A549 (cell line): ENCODE measurements around the gene MTFMT.

Source experiments
- CTCF ChIP-seq: fragments of >200 bp; sonication (Bioruptor Twin); formaldehyde crosslinking; IDR thresholded peaks from 3 replicates; pipeline ENCODE4 v1.5.1; 2016
- ELK1 ChIP-seq: fragments of 150-350 bp; IDR thresholded peaks from 2 replicates; pipeline ENCODE4 v1.6.1; 2014; ENCODE audit warnings: low read depth, mild to moderate bottlenecking, low read length
- POLR2A ChIP-seq: IDR thresholded peaks from 2 replicates; pipeline ENCODE4 v1.6.1; 2012; ENCODE audit warnings: mild to moderate bottlenecking, low read length
- SREBF2 ChIP-seq: fragments of 450-650 bp; IDR thresholded peaks from 2 replicates; pipeline ENCODE4 v1.6.1; 2014; ENCODE audit warnings: mild to moderate bottlenecking, moderate library complexity
- TF ChIP-seq, protein P1 (sequence below): fragments of 200-600 bp; sonication (generic); IDR thresholded peaks from 2 replicates; pipeline ENCODE4 v1.6.1; 2016; ENCODE audit warnings: antibody characterized with exemption, mild to moderate bottlenecking, moderate library complexity
- TF ChIP-seq, protein P2 (sequence below): IDR thresholded peaks from 2 replicates; pipeline ENCODE4 v1.6.1; 2012

DNA sequence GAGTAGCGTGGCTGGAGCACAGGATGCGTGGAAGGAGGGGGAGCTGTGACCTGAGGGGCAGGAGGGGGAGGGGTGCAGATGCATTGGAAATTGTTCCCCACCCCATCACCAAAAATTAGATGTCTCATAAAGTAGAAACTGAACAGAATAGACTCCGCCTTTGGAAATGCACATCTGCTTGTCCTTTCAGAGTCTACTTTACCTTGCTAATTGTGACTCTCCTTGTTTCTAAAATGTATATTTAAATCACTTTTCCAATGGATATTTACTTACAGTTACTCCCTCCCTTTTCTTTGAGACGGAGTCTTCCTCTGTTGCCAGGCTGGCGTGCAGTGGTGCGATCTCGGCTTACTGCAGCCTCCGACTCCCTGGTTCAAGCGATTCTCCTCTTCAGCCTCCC lies 70.3 kb downstream of the MTFMT start:
- TF ChIP-seq, protein P1, sequence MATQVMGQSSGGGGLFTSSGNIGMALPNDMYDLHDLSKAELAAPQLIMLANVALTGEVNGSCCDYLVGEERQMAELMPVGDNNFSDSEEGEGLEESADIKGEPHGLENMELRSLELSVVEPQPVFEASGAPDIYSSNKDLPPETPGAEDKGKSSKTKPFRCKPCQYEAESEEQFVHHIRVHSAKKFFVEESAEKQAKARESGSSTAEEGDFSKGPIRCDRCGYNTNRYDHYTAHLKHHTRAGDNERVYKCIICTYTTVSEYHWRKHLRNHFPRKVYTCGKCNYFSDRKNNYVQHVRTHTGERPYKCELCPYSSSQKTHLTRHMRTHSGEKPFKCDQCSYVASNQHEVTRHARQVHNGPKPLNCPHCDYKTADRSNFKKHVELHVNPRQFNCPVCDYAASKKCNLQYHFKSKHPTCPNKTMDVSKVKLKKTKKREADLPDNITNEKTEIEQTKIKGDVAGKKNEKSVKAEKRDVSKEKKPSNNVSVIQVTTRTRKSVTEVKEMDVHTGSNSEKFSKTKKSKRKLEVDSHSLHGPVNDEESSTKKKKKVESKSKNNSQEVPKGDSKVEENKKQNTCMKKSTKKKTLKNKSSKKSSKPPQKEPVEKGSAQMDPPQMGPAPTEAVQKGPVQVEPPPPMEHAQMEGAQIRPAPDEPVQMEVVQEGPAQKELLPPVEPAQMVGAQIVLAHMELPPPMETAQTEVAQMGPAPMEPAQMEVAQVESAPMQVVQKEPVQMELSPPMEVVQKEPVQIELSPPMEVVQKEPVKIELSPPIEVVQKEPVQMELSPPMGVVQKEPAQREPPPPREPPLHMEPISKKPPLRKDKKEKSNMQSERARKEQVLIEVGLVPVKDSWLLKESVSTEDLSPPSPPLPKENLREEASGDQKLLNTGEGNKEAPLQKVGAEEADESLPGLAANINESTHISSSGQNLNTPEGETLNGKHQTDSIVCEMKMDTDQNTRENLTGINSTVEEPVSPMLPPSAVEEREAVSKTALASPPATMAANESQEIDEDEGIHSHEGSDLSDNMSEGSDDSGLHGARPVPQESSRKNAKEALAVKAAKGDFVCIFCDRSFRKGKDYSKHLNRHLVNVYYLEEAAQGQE, result no peak
- no peak for TF ChIP-seq SREBF2
- no peak for TF ChIP-seq CTCF
- no peak for TF ChIP-seq POLR2A
- TF ChIP-seq ELK1, result no peak
- TF ChIP-seq, protein P2, sequence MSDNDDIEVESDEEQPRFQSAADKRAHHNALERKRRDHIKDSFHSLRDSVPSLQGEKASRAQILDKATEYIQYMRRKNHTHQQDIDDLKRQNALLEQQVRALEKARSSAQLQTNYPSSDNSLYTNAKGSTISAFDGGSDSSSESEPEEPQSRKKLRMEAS, result no peak
